GM19324 (cell line): ENCODE data around the gene PPP1R14B.

Experiments used
- ATAC-seq: cut with Tn5 transposase; IDR thresholded peaks from one replicate; pipeline ENCODE4 v1.9.1; 2021; ENCODE audit warnings: mild to moderate bottlenecking, moderate library complexity; ENCODE audit not compliant: unreplicated experiment, low FRiP score

The PPP1R14B gene

GRCh38 chr11:64283092-64283491 is 36.3 kb upstream of the PPP1R14B start:
- no peak for ATAC-seq

- no peak for ATAC-seq
Measured at GRCh38 chr11:64281957-64282770, 35.4 kb upstream of the PPP1R14B start.

GRCh38 chr11:64278576-64279190 is 31.9 kb upstream of the PPP1R14B start:
- no peak for ATAC-seq

GRCh38 chr11:64276653-64277431 is 30.1 kb upstream of the PPP1R14B start:
- ATAC-seq = no peak

DNA sequence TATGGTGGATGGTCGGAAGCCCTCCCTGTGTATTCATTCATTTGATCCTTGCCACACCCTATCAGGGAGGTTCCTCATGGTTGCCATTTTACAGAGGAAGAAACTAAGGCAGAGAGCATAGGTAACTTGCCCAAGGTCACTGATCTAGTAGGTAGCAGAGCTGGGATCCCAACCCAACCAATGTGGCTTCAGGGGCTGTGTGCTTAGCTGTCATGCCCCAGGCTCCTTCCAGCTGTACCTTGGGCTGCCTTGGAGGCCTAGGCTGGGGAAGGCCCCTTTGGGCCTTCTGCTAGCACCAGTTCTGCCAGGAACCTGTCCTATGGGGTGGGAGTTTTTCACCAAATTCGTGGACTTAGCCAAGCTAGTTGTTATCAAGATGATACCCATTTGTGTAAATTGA is 29.1 kb upstream of the PPP1R14B start:
- no peak for ATAC-seq

GRCh38 chr11:64275031-64275800 is 28.5 kb upstream of the PPP1R14B start:
- ATAC-seq = no peak

- ATAC-seq = peak; percentile 81
Measured at GRCh38 chr11:64269540-64270220, 22.9 kb upstream of the PPP1R14B start.

GRCh38 chr11:64268893-64269539 is 22.3 kb upstream of the PPP1R14B start:
- peak; percentile 18 for ATAC-seq

- ATAC-seq = no peak
Measured at GRCh38 chr11:64268025-64268892, 21.5 kb upstream of the PPP1R14B start.

- no peak for ATAC-seq
Measured at GRCh38 chr11:64267207-64267945, 20.6 kb upstream of the PPP1R14B start.

- ATAC-seq = no peak
Measured at GRCh38 chr11:64266339-64266738, 19.6 kb upstream of the PPP1R14B start.

DNA sequence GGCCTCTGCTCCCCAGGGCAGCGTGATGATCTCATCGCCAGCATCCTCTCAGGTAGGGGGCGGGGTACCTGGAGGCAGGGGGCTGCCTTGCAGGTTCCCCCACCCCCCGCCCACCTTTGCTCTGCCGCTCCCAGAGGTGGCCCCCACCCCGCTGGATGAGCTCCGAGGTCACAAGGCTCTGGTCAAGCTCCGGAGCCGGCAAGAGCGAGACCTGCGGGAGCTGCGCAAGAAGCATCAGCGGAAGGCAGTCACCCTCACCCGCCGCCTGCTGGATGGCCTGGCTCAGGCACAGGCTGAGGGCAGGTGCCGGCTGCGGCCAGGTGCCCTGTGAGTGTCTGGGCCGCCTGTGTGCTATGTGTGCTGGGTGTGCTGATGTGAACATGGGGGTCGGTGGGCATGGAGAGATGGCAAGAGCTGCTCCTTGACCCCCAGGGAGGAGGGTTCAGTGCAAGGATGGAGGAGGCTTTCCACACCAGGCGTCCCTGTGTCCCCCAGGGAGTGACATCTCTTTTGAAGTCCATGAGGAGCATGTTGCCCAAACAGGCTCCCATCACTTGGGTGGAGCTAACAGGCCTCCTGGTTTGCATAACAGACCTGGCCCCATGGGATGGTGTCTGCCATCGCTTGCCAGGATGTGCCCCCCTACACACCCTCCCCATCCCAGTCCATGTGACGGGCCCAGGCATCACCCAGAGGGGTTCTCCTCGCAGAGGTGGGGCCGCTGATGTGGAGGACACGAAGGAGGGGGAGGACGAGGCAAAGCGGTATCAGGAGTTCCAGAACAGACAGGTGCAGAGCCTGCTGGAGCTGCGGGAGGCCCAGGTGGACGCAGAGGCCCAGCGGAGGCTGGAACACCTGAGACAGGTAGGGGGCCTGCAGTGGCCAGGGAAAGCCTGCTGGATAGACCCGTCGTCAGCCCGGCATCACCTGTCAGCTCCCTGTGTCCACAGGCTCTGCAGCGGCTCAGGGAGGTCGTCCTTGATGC is 18.7 kb upstream of the PPP1R14B start:
- no peak for ATAC-seq

GRCh38 chr11:64264371-64264852 is 17.7 kb upstream of the PPP1R14B start:
- ATAC-seq = no peak

GRCh38 chr11:64263947-64264317 is 17.2 kb upstream of the PPP1R14B start:
- ATAC-seq = no peak

- ATAC-seq = no peak
Measured at GRCh38 chr11:64263021-64263946, 16.5 kb upstream of the PPP1R14B start.
